Inflammatory macrophage (primary cell): ENCODE data around the gene TSHZ2.
"Not testable (repeated sequence)": the region's sequence is repeated elsewhere in the genome, so short reads cannot be mapped to it uniquely, and the experiment has no call there.

Experiments used
- DNase-seq, 2 donors: peaks; one replicate each; pipeline ENCODE4 v3.0.0-alpha.2; 2020 to 2022

Gene TSHZ2

GRCh38 chr20:53323460-53323859 lies 351.3 kb downstream of the TSHZ2 start:
- not testable (repeated sequence) for DNase-seq

- no peak for DNase-seq
Observed at GRCh38 chr20:53324816-53325215, 352.7 kb downstream of the TSHZ2 start.

GRCh38 chr20:53328961-53329360 lies 356.8 kb downstream of the TSHZ2 start:
- no peak for DNase-seq

- no peak for DNase-seq
Observed at GRCh38 chr20:53329781-53330180, 357.6 kb downstream of the TSHZ2 start.

GRCh38 chr20:53330601-53331140 lies 358.5 kb downstream of the TSHZ2 start:
- DNase-seq: no peak

GRCh38 chr20:53331151-53331973 lies 359.2 kb downstream of the TSHZ2 start:
- no peak for DNase-seq

- DNase-seq: no peak
Observed at GRCh38 chr20:53332022-53332837, 360.1 kb downstream of the TSHZ2 start.

GRCh38 chr20:53334861-53335260 lies 362.7 kb downstream of the TSHZ2 start:
- no peak for DNase-seq

- DNase-seq: no peak
Observed at GRCh38 chr20:53335555-53335954, 363.4 kb downstream of the TSHZ2 start.

- DNase-seq: no peak
Observed at GRCh38 chr20:53336892-53337291, 364.7 kb downstream of the TSHZ2 start.

GRCh38 chr20:53337390-53338101 lies 365.4 kb downstream of the TSHZ2 start:
- no peak for DNase-seq

GRCh38 chr20:53338716-53339115 lies 366.6 kb downstream of the TSHZ2 start:
- DNase-seq: no peak

GRCh38 chr20:53342429-53342828 lies 370.3 kb downstream of the TSHZ2 start:
- no peak for DNase-seq

GRCh38 chr20:53343448-53343847 lies 371.3 kb downstream of the TSHZ2 start:
- DNase-seq: no peak

GRCh38 chr20:53344891-53345290 lies 372.7 kb downstream of the TSHZ2 start:
- no peak for DNase-seq

GRCh38 chr20:53345536-53346334 lies 373.6 kb downstream of the TSHZ2 start:
- DNase-seq: no peak

GRCh38 chr20:53346335-53346648 lies 374.1 kb downstream of the TSHZ2 start:
- DNase-seq: no peak

GRCh38 chr20:53349730-53350129 lies 377.6 kb downstream of the TSHZ2 start:
- no peak for DNase-seq

GRCh38 chr20:53352727-53353440 lies 380.7 kb downstream of the TSHZ2 start:
- no peak for DNase-seq

GRCh38 chr20:53354314-53354713 lies 382.2 kb downstream of the TSHZ2 start:
- no peak for DNase-seq

- no peak for DNase-seq
Observed at GRCh38 chr20:53355790-53356189, 383.6 kb downstream of the TSHZ2 start.

GRCh38 chr20:53359425-53359824 lies 387.3 kb downstream of the TSHZ2 start:
- no peak for DNase-seq
